OCI-M1 (cell line): ENCODE data around the gene TSHR.

Experiments
- DNase-seq: peaks from one replicate; lab custom pipeline; 2025; lab: John Stamatoyannopoulos, UW

The TSHR gene

GRCh38 chr14:81178063-81178462, 222.6 kb downstream of the TSHR start:
- DNase-seq, result peak; percentile 44

GRCh38 chr14:81179631-81180030, 224.2 kb downstream of the TSHR start:
- no peak for DNase-seq

DNA sequence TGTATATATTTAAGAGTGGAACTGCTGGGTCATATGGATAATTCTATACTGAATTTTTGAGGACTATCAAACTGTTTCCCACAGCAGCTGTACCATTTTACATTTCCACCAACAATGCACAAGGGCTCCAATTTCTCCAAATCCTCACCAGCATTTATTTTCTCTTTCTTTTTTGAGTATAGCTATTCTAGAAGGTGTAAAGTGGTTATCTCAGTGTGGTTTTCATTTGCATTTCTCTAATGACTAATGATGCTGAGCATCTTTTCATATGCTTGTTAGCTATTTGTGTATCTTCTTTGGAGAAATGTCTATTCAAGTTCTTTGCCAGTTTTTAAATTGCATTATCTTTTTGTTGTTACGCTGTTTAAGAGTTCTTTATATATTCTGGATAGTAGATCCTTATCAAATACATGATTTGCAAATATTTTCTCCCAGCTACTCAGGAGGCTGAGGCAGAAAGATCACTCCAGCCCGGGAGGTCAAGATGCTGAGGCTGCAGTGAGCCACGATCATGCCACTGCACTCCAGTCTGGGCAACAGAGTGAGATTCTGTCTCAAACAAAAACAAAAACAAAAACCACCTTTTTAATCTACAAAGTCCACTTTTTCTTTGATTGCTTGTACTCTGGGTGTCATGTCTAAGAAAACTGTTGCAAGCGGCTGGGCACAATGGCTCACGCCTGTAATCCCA, 232.6 kb downstream of the TSHR start:
- DNase-seq, result no peak

- DNase-seq, result no peak
These were observed 237.2 kb downstream of the TSHR start for GRCh38 chr14:81192594-81192993.

GRCh38 chr14:81193924-81194633, 238.7 kb downstream of the TSHR start:
- no peak for DNase-seq
